ENCODE measurements around the gene NFYA. TPM values are rescaled to one million over a fixed set of nuclear protein-coding genes. Genes with fewer than 3 reads are reported as not detected.

The NFYA gene
- polyA plus RNA-seq, 2 of the 4 experiments (the other 2 are of a cell fraction), result 11.2 to 17.0 TPM

- Histone ChIP-seq H3K9me3 (no peaks in the 10 kb centered on the region), H3K4me2 (no peak overlapping the region), H3K27ac (no peak overlapping the region), H3K4me3 (no peak overlapping the region), H3K4me1 (no peaks in the 10 kb centered on the region)
- ATAC-seq, result no peak
- TF ChIP-seq NFE2L2 (conservative IDR thresholded peaks at IDR 0.05; ENCODE audit: low read length) (no peak), HOXA7 (CRISPR knock-in tag; IDR thresholded peaks at IDR 0.05) (no peak), EHMT2 (IDR thresholded peaks at IDR 0.05; ENCODE audit: low read depth) (no peak), HEYL (CRISPR knock-in tag; IDR thresholded peaks at IDR 0.05) (no peak), SMC3 (IDR thresholded peaks at IDR 0.05) (no peak)
- TF ChIP-seq, protein P1, sequence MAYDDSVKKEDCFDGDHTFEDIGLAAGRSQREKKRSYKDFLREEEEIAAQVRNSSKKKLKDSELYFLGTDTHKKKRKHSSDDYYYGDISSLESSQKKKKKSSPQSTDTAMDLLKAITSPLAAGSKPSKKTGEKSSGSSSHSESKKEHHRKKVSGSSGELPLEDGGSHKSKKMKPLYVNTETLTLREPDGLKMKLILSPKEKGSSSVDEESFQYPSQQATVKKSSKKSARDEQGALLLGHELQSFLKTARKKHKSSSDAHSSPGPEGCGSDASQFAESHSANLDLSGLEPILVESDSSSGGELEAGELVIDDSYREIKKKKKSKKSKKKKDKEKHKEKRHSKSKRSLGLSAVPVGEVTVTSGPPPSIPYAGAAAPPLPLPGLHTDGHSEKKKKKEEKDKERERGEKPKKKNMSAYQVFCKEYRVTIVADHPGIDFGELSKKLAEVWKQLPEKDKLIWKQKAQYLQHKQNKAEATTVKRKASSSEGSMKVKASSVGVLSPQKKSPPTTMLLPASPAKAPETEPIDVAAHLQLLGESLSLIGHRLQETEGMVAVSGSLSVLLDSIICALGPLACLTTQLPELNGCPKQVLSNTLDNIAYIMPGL (CRISPR knock-in tag; IDR thresholded peaks at IDR 0.05; ENCODE audit: borderline replicate concordance), result no peak
- TF ChIP-seq, protein P2, sequence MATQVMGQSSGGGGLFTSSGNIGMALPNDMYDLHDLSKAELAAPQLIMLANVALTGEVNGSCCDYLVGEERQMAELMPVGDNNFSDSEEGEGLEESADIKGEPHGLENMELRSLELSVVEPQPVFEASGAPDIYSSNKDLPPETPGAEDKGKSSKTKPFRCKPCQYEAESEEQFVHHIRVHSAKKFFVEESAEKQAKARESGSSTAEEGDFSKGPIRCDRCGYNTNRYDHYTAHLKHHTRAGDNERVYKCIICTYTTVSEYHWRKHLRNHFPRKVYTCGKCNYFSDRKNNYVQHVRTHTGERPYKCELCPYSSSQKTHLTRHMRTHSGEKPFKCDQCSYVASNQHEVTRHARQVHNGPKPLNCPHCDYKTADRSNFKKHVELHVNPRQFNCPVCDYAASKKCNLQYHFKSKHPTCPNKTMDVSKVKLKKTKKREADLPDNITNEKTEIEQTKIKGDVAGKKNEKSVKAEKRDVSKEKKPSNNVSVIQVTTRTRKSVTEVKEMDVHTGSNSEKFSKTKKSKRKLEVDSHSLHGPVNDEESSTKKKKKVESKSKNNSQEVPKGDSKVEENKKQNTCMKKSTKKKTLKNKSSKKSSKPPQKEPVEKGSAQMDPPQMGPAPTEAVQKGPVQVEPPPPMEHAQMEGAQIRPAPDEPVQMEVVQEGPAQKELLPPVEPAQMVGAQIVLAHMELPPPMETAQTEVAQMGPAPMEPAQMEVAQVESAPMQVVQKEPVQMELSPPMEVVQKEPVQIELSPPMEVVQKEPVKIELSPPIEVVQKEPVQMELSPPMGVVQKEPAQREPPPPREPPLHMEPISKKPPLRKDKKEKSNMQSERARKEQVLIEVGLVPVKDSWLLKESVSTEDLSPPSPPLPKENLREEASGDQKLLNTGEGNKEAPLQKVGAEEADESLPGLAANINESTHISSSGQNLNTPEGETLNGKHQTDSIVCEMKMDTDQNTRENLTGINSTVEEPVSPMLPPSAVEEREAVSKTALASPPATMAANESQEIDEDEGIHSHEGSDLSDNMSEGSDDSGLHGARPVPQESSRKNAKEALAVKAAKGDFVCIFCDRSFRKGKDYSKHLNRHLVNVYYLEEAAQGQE (IDR thresholded peaks at IDR 0.05), result no peak
- DNase-seq (ENCODE audit: low read depth in 1 of 2, low spot score in 1 of 2), result no peak
- FAIRE-seq, result no peak
- 89% methylated on average over 3 of the region's 3 CpGs for WGBS (ENCODE audit: missing lambda C conversion rate)
- ChIA-PET POLR2A (no interaction called here), CTCF (interaction anchor here (1.5 kb wide), 1 partner anchor 82 kb away, joined by 3 read pairs; no protein-coding TSS in a partner anchor)
These were observed 25.6 kb downstream of the NFYA start for GRCh38 chr6:41098366-41098765.

DNA sequence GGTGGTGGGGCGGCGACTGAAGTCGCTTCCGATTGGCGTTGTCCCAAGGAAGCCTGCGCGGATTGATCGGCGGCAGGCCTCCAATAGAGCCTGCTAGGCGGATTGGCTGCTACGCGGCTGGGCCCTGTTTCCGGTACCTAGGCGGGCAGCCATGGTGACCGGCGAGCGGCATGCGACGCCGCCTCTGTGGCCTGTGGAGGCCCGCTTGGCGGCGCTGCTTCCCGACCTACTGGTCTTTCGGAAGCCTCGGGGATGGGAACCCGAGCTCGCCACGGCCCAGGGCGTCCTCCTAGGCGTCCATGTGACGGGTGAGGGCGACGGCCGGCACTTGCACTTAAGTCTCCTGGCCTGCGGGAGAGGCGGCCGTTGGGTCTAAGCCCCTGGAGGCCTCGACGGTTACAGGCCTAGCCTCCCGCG is 28.1 kb downstream of the NFYA start:
- 98% methylated on average over 19 of the region's 42 CpGs for WGBS (ENCODE audit: missing lambda C conversion rate)
- CTCF ChIA-PET, result interaction anchor here (0.8 kb wide), 1 partner anchor 9 kb away, joined by 3 read pairs; no protein-coding TSS in a partner anchor
- Histone ChIP-seq H3K4me2 (no peak overlapping the region), H3K27ac (no peak overlapping the region), H3K4me3 (no peak overlapping the region), H3K9me3 (no peaks in the 10 kb centered on the region), H3K4me1 (no peaks in the 10 kb centered on the region)
- POLR2A ChIA-PET, result no interaction called here
- FAIRE-seq (no peak), DNase-seq (ENCODE audit: low read depth in 1 of 2, low spot score in 1 of 2) (no peak), ATAC-seq (no peak)
- TF ChIP-seq SREBF2 (IDR thresholded peaks at IDR 0.05) (no peak), HES2 (IDR thresholded peaks at IDR 0.05) (no peak), POLR2A (IDR thresholded peaks at IDR 0.05; ENCODE audit: low read length) (no peak), HOXB5 (CRISPR knock-in tag; IDR thresholded peaks at IDR 0.05) (no peak), E2F6 (IDR thresholded peaks at IDR 0.05; ENCODE audit: borderline replicate concordance, low read depth) (no peak), HOXB13 (CRISPR knock-in tag; IDR thresholded peaks at IDR 0.05; ENCODE audit: low read depth) (no peak), ZFP36 (IDR thresholded peaks at IDR 0.05; ENCODE audit: borderline replicate concordance, partially characterized antibody) (no peak), SMC3 (IDR thresholded peaks at IDR 0.05) (no peak), NPAS2 (CRISPR knock-in tag; IDR thresholded peaks at IDR 0.05; ENCODE audit: borderline replicate concordance) (no peak), EP300 (IDR thresholded peaks at IDR 0.05) (no peak), CEBPB (IDR thresholded peaks at IDR 0.05) (no peak), HEYL (CRISPR knock-in tag; IDR thresholded peaks at IDR 0.05) (no peak), CBX2 (IDR thresholded peaks at IDR 0.05; ENCODE audit: borderline replicate concordance, low read depth) (no peak)
- TF ChIP-seq, protein P1 (CRISPR knock-in tag; IDR thresholded peaks at IDR 0.05; ENCODE audit: borderline replicate concordance), result no peak
- TF ChIP-seq, protein P3, sequence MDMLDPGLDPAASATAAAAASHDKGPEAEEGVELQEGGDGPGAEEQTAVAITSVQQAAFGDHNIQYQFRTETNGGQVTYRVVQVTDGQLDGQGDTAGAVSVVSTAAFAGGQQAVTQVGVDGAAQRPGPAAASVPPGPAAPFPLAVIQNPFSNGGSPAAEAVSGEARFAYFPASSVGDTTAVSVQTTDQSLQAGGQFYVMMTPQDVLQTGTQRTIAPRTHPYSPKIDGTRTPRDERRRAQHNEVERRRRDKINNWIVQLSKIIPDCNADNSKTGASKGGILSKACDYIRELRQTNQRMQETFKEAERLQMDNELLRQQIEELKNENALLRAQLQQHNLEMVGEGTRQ (IDR thresholded peaks at IDR 0.05), result no peak

All from A549 (cell line).